Activated T-cell treated with anti-CD3 and anti-CD28 coated beads, Interleukin-2, amount 50 U/mL, for 72 hours (primary cell): ENCODE results near the gene RPS6KC1. TPM values are rescaled to one million over a fixed set of nuclear protein-coding genes. Genes with fewer than 3 reads are reported as not detected.
"Not testable (repeated sequence)": the region's sequence is repeated elsewhere in the genome, so short reads cannot be mapped to it uniquely, and the experiment has no call there.

ENCODE experiments used
- ATAC-seq, 2 donors: fragments of 150-1000 bp; cut with Tn5 transposase; replicated peaks in 1 of 2; 2 replicates each; pipeline ENCODE4 v1.10.0; 2021; ENCODE audit warnings: moderate library complexity in 2 of 2, mild to moderate bottlenecking in 1 of 2
- DNase-seq, 2 donors: peaks; one replicate each; pipeline ENCODE4 v3.0.0; 2021 to 2022; ENCODE audit warnings: mixed read lengths in 1 of 2
- H3K27ac Mint-ChIP-seq: one replicate; pipeline ENCODE4 v1.8.0; 2022; ENCODE audit warnings: mild to moderate bottlenecking, moderate library complexity, mixed read lengths
- H3K27me3 Mint-ChIP-seq: one replicate; pipeline ENCODE4 v1.8.0; 2022; ENCODE audit warnings: low read depth, mixed read lengths
- H3K36me3 Mint-ChIP-seq, 2 donors: one replicate each; pipeline ENCODE4 v1.8.0; 2022; ENCODE audit warnings: mixed read lengths in 2 of 2, mild to moderate bottlenecking in 1 of 2; ENCODE audit not compliant: insufficient read depth in 2 of 2
- H3K4me1 Mint-ChIP-seq: one replicate; pipeline ENCODE4 v1.8.0; 2022; ENCODE audit warnings: low read depth, mixed read lengths
- H3K4me3 Mint-ChIP-seq, 2 donors: one replicate each; pipeline ENCODE4 v1.8.0; 2022; ENCODE audit warnings: mild to moderate bottlenecking in 2 of 2, mixed read lengths in 2 of 2, moderate library complexity in 2 of 2
- H3K9me3 Mint-ChIP-seq, 2 donors: one replicate each; pipeline ENCODE4 v1.8.0; 2022; ENCODE audit warnings: mixed read lengths in 2 of 2
- total RNA-seq, 2 donors: library from RNA; stranded (reverse); gene quantifications; one replicate each; pipeline ENCODE4 v1.2.3, GENCODE V29; 2022

RPS6KC1 gene
- 10 to 100 TPM; 11.3 to 12.4 TPM for total RNA-seq

- peaks cover 8 to 14% of the 10 kb centered on the region in 2 donors for H3K9me3 Mint-ChIP-seq
- H3K27ac Mint-ChIP-seq: peak within 1 kb of the TSS; percentile 88
- DNase-seq (peak; percentile 86 to 89), ATAC-seq (peak; percentile 96 to 97)
- H3K4me1 Mint-ChIP-seq: peaks cover 29% of the 10 kb centered on the region
- peaks cover 10 to 16% of the 10 kb centered on the region in 2 donors for H3K36me3 Mint-ChIP-seq
- H3K27me3 Mint-ChIP-seq: peaks cover 22% of the 10 kb centered on the region
- H3K4me3 Mint-ChIP-seq: peak within 1 kb of the TSS; percentile 87 to 92
These were observed at the start of gene RPS6KC1 for GRCh38 chr1:213051127-213051880. Gene RPS6KC1 (plus strand): TSS chr1:213051241. CDS start chr1:213051405, 164 bp downstream.

- DNase-seq (peak; percentile 29 to 38), ATAC-seq (peak; percentile 96 to 99)
- Mint-ChIP-seq H3K27ac (peak overlapping the region; percentile 72), H3K36me3 (peaks cover 8 to 25% of the 10 kb centered on the region in 2 donors), H3K4me3 (peak overlapping the region; percentile 28 to 67), H3K9me3 (no peaks in the 10 kb centered on the region), H3K4me1 (peaks cover 17% of the 10 kb centered on the region), H3K27me3 (no peaks in the 10 kb centered on the region)
These were observed 47.8 kb upstream of the RPS6KC1 start for GRCh38 chr1:213003256-213003655.

GRCh38 chr1:213008564-213008963 is 42.5 kb upstream of the RPS6KC1 start:
- Mint-ChIP-seq H3K27ac (peak overlapping the region; percentile 89), H3K9me3 (no peaks in the 10 kb centered on the region), H3K36me3 (peaks cover 6 to 24% of the 10 kb centered on the region in 2 donors), H3K4me3 (peak overlapping the region in 1 of 2 donors; percentile 45), H3K27me3 (no peaks in the 10 kb centered on the region), H3K4me1 (peaks cover 31% of the 10 kb centered on the region)
- DNase-seq (no peak), ATAC-seq (peak in 1 of 2 donors; percentile 60)

GRCh38 chr1:213014642-213015041 is 36.4 kb upstream of the RPS6KC1 start:
- Mint-ChIP-seq H3K4me3 (peak overlapping the region; percentile 92 to 100), H3K27ac (peak overlapping the region; percentile 96), H3K4me1 (peaks cover 26% of the 10 kb centered on the region), H3K36me3 (peaks cover 6 to 11% of the 10 kb centered on the region in 2 donors), H3K27me3 (no peaks in the 10 kb centered on the region), H3K9me3 (no peaks in the 10 kb centered on the region)
- DNase-seq: no peak
- no peak for ATAC-seq

GRCh38 chr1:213015099-213016050 is 35.7 kb upstream of the RPS6KC1 start, which contains the start of gene ANGEL2:
Gene ANGEL2 (minus strand): TSS chr1:213015867. CDS start chr1:213015671, 196 bp downstream.
- Mint-ChIP-seq H3K9me3 (no peaks in the 10 kb centered on the region), H3K4me3 (peak within 1 kb of the TSS; percentile 92 to 100), H3K27me3 (no peaks in the 10 kb centered on the region), H3K4me1 (peaks cover 24% of the 10 kb centered on the region), H3K27ac (peak within 1 kb of the TSS; percentile 96), H3K36me3 (peaks cover 6 to 11% of the 10 kb centered on the region in 2 donors)
- peak; percentile 93 to 96 for DNase-seq
- peak; percentile 96 to 98 for ATAC-seq

GRCh38 chr1:213017447-213018273 is 33.4 kb upstream of the RPS6KC1 start:
- H3K27me3 Mint-ChIP-seq: peaks cover 7% of the 10 kb centered on the region
- no peak overlapping the region for H3K4me3 Mint-ChIP-seq
- no peaks in the 10 kb centered on the region for H3K9me3 Mint-ChIP-seq
- no peak for ATAC-seq
- H3K27ac Mint-ChIP-seq: no peak overlapping the region
- peaks cover 3 to 5% of the 10 kb centered on the region in 2 donors for H3K36me3 Mint-ChIP-seq
- DNase-seq: no peak
- H3K4me1 Mint-ChIP-seq: peaks cover 22% of the 10 kb centered on the region

GRCh38 chr1:213019450-213019849 is 31.6 kb upstream of the RPS6KC1 start:
- Mint-ChIP-seq H3K36me3 (peaks cover 3% of the 10 kb centered on the region in 2 donors), H3K27ac (no peak overlapping the region), H3K27me3 (peaks cover 19% of the 10 kb centered on the region), H3K4me3 (no peak overlapping the region), H3K9me3 (no peaks in the 10 kb centered on the region), H3K4me1 (peaks cover 5% of the 10 kb centered on the region)
- ATAC-seq (no peak), DNase-seq (no peak)

- H3K36me3 Mint-ChIP-seq: peaks cover 3% of the 10 kb centered on the region in 2 donors
- no peak overlapping the region for H3K27ac Mint-ChIP-seq
- ATAC-seq: no peak
- H3K9me3 Mint-ChIP-seq: no peaks in the 10 kb centered on the region
- H3K4me1 Mint-ChIP-seq: no peaks in the 10 kb centered on the region
- no peak overlapping the region for H3K4me3 Mint-ChIP-seq
- peaks cover 19% of the 10 kb centered on the region for H3K27me3 Mint-ChIP-seq
- no peak for DNase-seq
These were observed 31.0 kb upstream of the RPS6KC1 start for GRCh38 chr1:213020016-213020415.

- H3K9me3 Mint-ChIP-seq, H3K36me3 Mint-ChIP-seq, H3K27ac Mint-ChIP-seq, H3K4me3 Mint-ChIP-seq, DNase-seq, ATAC-seq, H3K4me1 Mint-ChIP-seq: not testable (repeated sequence)
- H3K27me3 Mint-ChIP-seq: peaks cover 69% of the 10 kb centered on the region
These were observed 24.0 kb upstream of the RPS6KC1 start for GRCh38 chr1:213027024-213027423.

GRCh38 chr1:213032651-213033050 is 18.4 kb upstream of the RPS6KC1 start:
- H3K9me3 Mint-ChIP-seq: no peaks in the 10 kb centered on the region
- DNase-seq (no peak), ATAC-seq (no peak)
- no peak overlapping the region for H3K4me3 Mint-ChIP-seq
- H3K27me3 Mint-ChIP-seq: peaks cover 59% of the 10 kb centered on the region
- H3K4me1 Mint-ChIP-seq: no peaks in the 10 kb centered on the region
- no peak overlapping the region for H3K27ac Mint-ChIP-seq
- no peaks in the 10 kb centered on the region for H3K36me3 Mint-ChIP-seq

GRCh38 chr1:213034713-213035112 is 16.3 kb upstream of the RPS6KC1 start:
- H3K36me3 Mint-ChIP-seq: no peaks in the 10 kb centered on the region
- no peaks in the 10 kb centered on the region for H3K9me3 Mint-ChIP-seq
- H3K27me3 Mint-ChIP-seq: peaks cover 47% of the 10 kb centered on the region
- no peaks in the 10 kb centered on the region for H3K4me1 Mint-ChIP-seq
- H3K27ac Mint-ChIP-seq: no peak overlapping the region
- no peak for ATAC-seq
- H3K4me3 Mint-ChIP-seq: no peak overlapping the region
- no peak for DNase-seq

GRCh38 chr1:213035573-213035972 is 15.5 kb upstream of the RPS6KC1 start:
- H3K36me3 Mint-ChIP-seq: no peaks in the 10 kb centered on the region
- no peak overlapping the region for H3K4me3 Mint-ChIP-seq
- H3K9me3 Mint-ChIP-seq: no peaks in the 10 kb centered on the region
- no peaks in the 10 kb centered on the region for H3K4me1 Mint-ChIP-seq
- H3K27me3 Mint-ChIP-seq: peaks cover 39% of the 10 kb centered on the region
- ATAC-seq (no peak), DNase-seq (no peak)
- H3K27ac Mint-ChIP-seq: no peak overlapping the region
